Ishikawa (cell line): ENCODE measurements around the gene RGS5.

Experiments
- CEBPB ChIP-seq: IDR thresholded peaks from 2 replicates; pipeline ENCODE4 v1.6.1; 2012
- CREB1 ChIP-seq: IDR thresholded peaks from 2 replicates; pipeline ENCODE4 v1.6.1; 2012; ENCODE audit warnings: low read depth
- EGR1 ChIP-seq: IDR thresholded peaks from 2 replicates; pipeline ENCODE4 v1.6.1; 2012
- EP300 ChIP-seq: IDR thresholded peaks from 2 replicates; pipeline ENCODE4 v1.6.1; 2012; ENCODE audit warnings: borderline replicate concordance
- FOXM1 ChIP-seq: IDR thresholded peaks from 2 replicates; pipeline ENCODE4 v1.6.1; 2012; ENCODE audit warnings: low read depth, borderline replicate concordance
- NFIC ChIP-seq: IDR thresholded peaks from 2 replicates; pipeline ENCODE4 v1.6.1; 2012
- RAD21 ChIP-seq: IDR thresholded peaks from 2 replicates; pipeline ENCODE4 v1.6.1; 2012; ENCODE audit warnings: low read depth
- TAF1 ChIP-seq: IDR thresholded peaks from 2 replicates; pipeline ENCODE4 v1.6.1; 2012; ENCODE audit warnings: low read depth, mild to moderate bottlenecking
- TCF12 ChIP-seq: IDR thresholded peaks from 2 replicates; pipeline ENCODE4 v1.6.1; 2012; ENCODE audit warnings: low read depth
- TEAD4 ChIP-seq: IDR thresholded peaks from 2 replicates; pipeline ENCODE4 v1.6.1; 2012
- YY1 ChIP-seq: IDR thresholded peaks from 2 replicates; pipeline ENCODE4 v1.6.1; 2012; ENCODE audit warnings: low read depth
- ZBTB7A ChIP-seq: IDR thresholded peaks from 2 replicates; pipeline ENCODE4 v1.6.1; 2012; ENCODE audit warnings: low read depth
- TF ChIP-seq, protein P1 (sequence below): IDR thresholded peaks from 2 replicates; pipeline ENCODE4 v1.6.1; 2012
- TF ChIP-seq, protein P2 (sequence below): IDR thresholded peaks from 2 replicates; pipeline ENCODE4 v1.6.1; 2012; ENCODE audit warnings: low read depth, mild to moderate bottlenecking
- TF ChIP-seq, protein P3 (sequence below): IDR thresholded peaks from 2 replicates; pipeline ENCODE4 v1.6.1; 2012

Gene RGS5

DNA sequence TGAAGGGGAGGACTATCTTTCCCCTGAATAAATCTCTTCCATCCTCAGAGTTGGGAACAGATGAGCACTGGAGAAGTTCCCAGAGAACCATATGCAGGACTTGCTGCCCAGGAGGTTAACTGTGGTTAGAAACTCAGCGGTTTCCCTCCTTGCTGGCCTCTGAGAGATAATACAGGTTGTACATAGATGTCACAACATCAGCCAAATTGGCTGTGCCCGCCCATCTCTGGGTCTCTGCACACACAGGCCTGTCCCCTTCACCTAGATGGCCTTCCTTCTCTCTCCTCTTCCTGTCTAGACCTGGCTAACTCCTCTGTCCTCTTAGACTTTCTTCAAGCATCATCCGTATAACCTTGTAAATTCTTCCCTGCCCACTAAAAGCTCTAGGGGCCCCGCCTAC, 5.7 kb downstream of the RGS5 start:
- TF ChIP-seq EGR1: no peak
- TF ChIP-seq TAF1: no peak
- TF ChIP-seq CREB1: no peak
- TF ChIP-seq FOXM1: no peak
- TF ChIP-seq, protein P1, sequence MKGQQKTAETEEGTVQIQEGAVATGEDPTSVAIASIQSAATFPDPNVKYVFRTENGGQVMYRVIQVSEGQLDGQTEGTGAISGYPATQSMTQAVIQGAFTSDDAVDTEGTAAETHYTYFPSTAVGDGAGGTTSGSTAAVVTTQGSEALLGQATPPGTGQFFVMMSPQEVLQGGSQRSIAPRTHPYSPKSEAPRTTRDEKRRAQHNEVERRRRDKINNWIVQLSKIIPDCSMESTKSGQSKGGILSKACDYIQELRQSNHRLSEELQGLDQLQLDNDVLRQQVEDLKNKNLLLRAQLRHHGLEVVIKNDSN: no peak
- TF ChIP-seq NFIC: no peak
- TF ChIP-seq TCF12: no peak
- no peak for TF ChIP-seq CEBPB
- TF ChIP-seq, protein P2, sequence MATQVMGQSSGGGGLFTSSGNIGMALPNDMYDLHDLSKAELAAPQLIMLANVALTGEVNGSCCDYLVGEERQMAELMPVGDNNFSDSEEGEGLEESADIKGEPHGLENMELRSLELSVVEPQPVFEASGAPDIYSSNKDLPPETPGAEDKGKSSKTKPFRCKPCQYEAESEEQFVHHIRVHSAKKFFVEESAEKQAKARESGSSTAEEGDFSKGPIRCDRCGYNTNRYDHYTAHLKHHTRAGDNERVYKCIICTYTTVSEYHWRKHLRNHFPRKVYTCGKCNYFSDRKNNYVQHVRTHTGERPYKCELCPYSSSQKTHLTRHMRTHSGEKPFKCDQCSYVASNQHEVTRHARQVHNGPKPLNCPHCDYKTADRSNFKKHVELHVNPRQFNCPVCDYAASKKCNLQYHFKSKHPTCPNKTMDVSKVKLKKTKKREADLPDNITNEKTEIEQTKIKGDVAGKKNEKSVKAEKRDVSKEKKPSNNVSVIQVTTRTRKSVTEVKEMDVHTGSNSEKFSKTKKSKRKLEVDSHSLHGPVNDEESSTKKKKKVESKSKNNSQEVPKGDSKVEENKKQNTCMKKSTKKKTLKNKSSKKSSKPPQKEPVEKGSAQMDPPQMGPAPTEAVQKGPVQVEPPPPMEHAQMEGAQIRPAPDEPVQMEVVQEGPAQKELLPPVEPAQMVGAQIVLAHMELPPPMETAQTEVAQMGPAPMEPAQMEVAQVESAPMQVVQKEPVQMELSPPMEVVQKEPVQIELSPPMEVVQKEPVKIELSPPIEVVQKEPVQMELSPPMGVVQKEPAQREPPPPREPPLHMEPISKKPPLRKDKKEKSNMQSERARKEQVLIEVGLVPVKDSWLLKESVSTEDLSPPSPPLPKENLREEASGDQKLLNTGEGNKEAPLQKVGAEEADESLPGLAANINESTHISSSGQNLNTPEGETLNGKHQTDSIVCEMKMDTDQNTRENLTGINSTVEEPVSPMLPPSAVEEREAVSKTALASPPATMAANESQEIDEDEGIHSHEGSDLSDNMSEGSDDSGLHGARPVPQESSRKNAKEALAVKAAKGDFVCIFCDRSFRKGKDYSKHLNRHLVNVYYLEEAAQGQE: no peak

DNA sequence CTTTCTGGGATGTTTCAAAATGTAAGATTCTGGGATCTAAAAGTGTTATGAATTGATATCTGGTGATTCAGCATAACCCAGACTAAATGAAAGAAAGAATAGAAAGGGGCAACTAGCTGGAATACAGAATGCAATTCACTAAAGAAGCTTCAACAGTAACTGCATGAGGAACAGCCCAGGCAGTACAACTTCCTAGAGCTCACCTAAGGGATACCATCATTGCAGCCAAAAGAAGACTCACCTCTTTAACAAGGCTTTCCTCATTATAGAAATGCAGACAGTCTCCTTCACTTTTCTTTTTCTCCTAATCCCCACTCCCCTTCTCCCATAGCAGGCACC, 6.3 kb downstream of the RGS5 start:
- TF ChIP-seq, protein P1: no peak

DNA sequence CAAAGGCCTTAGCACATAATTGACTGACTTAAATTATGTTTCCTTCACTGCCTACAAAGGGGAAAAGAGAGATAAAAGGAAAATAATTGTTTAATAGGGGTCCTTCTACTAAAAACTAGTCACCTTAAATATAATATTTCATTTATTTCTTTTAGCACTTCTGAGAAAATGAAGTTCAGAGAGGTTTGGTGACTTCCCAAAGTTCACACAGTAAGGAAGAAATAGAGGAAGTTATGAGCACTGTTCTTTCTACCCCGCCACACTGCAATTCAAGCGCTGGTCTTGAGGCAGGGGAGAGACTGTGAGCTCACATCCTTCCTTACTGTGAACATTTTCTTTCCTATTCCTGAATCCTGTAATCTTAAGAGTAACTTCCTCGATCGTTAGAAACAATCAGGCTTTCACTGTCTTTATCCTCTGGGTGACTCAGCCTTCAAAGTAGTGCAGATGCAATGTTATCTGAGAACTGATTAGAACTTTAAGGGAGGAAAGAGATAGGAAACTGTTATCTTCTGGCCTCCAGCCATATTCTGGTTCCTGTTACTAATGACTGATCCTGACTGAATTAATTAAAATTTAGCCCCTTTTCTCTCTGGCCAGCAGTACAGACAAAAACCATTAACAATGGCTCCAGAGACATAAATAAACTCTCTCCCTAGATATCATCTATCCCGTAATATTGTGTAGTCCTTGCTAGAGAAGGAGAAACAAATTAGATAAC, 6.8 kb downstream of the RGS5 start:
- TF ChIP-seq CEBPB (no peak), TCF12 (no peak), EP300 (no peak), YY1 (no peak), EGR1 (no peak), CREB1 (no peak), RAD21 (no peak), TAF1 (no peak), ZBTB7A (no peak), TEAD4 (no peak)
- TF ChIP-seq, protein P2: no peak
- TF ChIP-seq, protein P1: no peak

DNA sequence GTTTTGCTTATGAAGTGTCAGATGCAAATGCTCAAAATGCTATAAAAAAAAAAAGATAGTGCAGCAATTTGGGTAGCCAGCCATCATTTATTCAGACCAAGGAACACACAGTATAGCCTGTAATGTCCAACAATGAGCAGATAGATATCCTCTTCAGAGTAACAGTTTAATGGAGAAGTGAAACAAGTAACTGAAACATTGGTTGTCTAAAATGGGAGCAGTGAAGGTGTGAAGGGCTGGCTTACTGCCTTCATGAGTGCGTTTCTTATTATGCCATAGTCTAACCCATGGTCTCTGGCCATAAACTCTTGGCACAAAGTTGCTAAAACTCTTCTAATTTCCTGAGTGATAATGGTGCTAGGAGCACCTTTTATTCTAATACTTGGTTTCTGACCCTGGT, 11.4 kb downstream of the RGS5 start:
- no peak for TF ChIP-seq CREB1
- no peak for TF ChIP-seq TCF12
- TF ChIP-seq RAD21: no peak

DNA sequence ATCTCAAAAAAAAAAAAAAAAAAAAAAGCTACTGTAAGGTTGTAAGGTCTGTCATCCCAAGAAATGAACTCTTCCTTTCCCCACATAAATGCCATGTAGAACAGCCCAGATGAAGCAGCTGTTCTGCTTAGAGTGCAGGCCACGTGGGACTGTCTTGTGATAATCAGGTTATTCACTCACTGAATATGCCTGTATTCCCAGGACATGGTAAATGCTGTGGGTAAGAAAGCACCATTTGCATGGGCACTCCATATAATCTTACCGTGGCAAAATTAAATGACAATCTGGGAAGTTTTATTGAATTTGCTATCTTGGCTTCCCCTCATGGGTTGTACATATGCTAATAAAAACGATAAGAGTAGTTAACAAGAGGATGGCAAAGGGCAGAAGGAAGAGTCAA, 13.8 kb downstream of the RGS5 start:
- TF ChIP-seq YY1 (no peak), TAF1 (no peak), EGR1 (no peak), TCF12 (no peak), RAD21 (no peak), NFIC (no peak)
- TF ChIP-seq, protein P2: no peak

DNA sequence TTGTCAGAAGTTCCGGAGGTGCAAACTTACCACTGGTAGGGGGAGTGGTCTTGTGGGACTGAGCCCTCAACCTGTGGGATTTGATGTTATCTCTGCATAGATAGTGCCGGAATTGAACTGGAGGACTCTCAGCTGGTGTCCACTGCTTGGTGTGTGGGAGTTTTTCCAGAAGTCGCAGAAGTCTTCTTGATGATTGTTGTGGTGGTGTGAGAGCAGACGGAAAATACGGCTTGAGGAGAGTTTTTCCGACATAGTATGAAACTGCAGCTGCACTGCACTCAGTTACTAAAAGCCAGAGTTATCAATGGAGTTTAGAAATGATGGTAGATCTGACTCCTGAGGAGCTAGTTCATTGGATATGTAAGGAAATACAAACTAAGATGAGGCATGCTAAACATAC, 14.9 kb downstream of the RGS5 start:
- no peak for TF ChIP-seq EGR1
- no peak for TF ChIP-seq TAF1
- TF ChIP-seq, protein P1: no peak
- no peak for TF ChIP-seq TEAD4
- TF ChIP-seq ZBTB7A: no peak
- TF ChIP-seq, protein P3, sequence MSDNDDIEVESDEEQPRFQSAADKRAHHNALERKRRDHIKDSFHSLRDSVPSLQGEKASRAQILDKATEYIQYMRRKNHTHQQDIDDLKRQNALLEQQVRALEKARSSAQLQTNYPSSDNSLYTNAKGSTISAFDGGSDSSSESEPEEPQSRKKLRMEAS: no peak
- TF ChIP-seq YY1: no peak
- no peak for TF ChIP-seq CREB1
- no peak for TF ChIP-seq FOXM1
- TF ChIP-seq NFIC: no peak
- TF ChIP-seq EP300: no peak
